PC-9 (cell line): ENCODE results near the gene OR1D5. TPM values are rescaled to one million over a fixed set of nuclear protein-coding genes. Genes with fewer than 3 reads are reported as not detected.

Source experiments
- BruUV-seq: library from RNA; stranded (reverse); fragments of 400-500 nt; replicated peaks from 2 replicates; lab custom pipeline; 2021; lab: Mats Ljungman, UMichigan
- CTCF ChIA-PET: fragments of 300-600 bp; sonication (Branson Sonifier 250); formaldehyde crosslinking; loops from one replicate; lab custom pipeline; 2022; ENCODE audit warnings: antibody characterized with exemption; lab: Charles Lee
- POLR2A ChIA-PET: fragments of 300-600 bp; sonication (Branson Sonifier 250); formaldehyde crosslinking; loops from one replicate; lab custom pipeline; 2022; ENCODE audit warnings: antibody characterized with exemption; ENCODE audit not compliant: unreplicated experiment; lab: Charles Lee
- DNase-seq, 2 experiments: peaks; one replicate each; pipeline versions ENCODE4 v3.0.0 to v3.0.0-alpha.2; 2015 to 2022; ENCODE audit warnings: mixed read lengths in 1 of 2
- H2AFZ ChIP-seq: fragments of 200-600 bp; sonication (generic); 2 replicates; pipeline ENCODE4 v1.8.1; 2017; ENCODE audit warnings: antibody characterized with exemption
- H3F3A ChIP-seq: fragments of 200-600 bp; sonication (generic); 2 replicates; pipeline ENCODE4 v1.8.1; 2017; ENCODE audit warnings: antibody characterized with exemption, mild to moderate bottlenecking, low read depth; ENCODE audit not compliant: insufficient read depth
- H3K27ac ChIP-seq: fragments of 200-600 bp; sonication (generic); 2 replicates; pipeline ENCODE4 v1.6.1; 2016; ENCODE audit warnings: mixed run types
- H3K27me3 ChIP-seq: fragments of 200-600 bp; sonication (generic); 2 replicates; pipeline ENCODE4 v1.6.1; 2016; ENCODE audit warnings: low read depth, mixed run types; ENCODE audit not compliant: insufficient read depth
- H3K36me3 ChIP-seq: fragments of 200-600 bp; sonication (generic); 2 replicates; pipeline ENCODE4 v1.6.1; 2016; ENCODE audit warnings: low read depth, mixed run types
- H3K4me1 ChIP-seq: fragments of 200-600 bp; sonication (generic); replicated peaks from 2 replicates; pipeline ENCODE4 v1.6.1; 2016; ENCODE audit warnings: mixed run types; ENCODE audit not compliant: insufficient read depth
- H3K4me2 ChIP-seq: fragments of 200-600 bp; sonication (generic); 2 replicates; pipeline ENCODE4 v1.6.1; 2017; ENCODE audit warnings: mixed run types
- H3K4me3 ChIP-seq: fragments of 200-600 bp; sonication (generic); 2 replicates; pipeline ENCODE4 v1.6.1; 2016; ENCODE audit warnings: mixed run types
- H3K79me2 ChIP-seq: fragments of 200-600 bp; sonication (generic); 2 replicates; pipeline ENCODE4 v1.6.1; 2017; ENCODE audit warnings: low read depth, mixed run types
- H3K9me2 ChIP-seq: fragments of 200-600 bp; sonication (generic); 2 replicates; pipeline ENCODE4 v1.8.1; 2017; ENCODE audit warnings: mild to moderate bottlenecking; ENCODE audit not compliant: insufficient read depth
- H3K9me3 ChIP-seq: fragments of 200-600 bp; sonication (generic); 2 replicates; pipeline ENCODE4 v1.8.1; 2016; ENCODE audit warnings: low read depth; ENCODE audit not compliant: insufficient read depth
- H4K20me1 ChIP-seq: fragments of 200-600 bp; sonication (generic); 2 replicates; pipeline ENCODE4 v1.8.1; 2017; ENCODE audit not compliant: insufficient read depth
- EZH2 ChIP-seq: fragments of 200-600 bp; sonication (generic); IDR thresholded peaks from 2 replicates; pipeline ENCODE4 v1.8.0; 2017; ENCODE audit warnings: antibody characterized with exemption, low read depth
- intact Hi-C: fragments of 100-400 bp; cut with micrococcal nuclease; formaldehyde crosslinking; loops from one replicate; pipeline ENCODE4 v1.10.0; 2022; ENCODE audit not compliant: unreplicated experiment
- total RNA-seq: library from RNA; stranded (reverse); gene quantifications from 2 replicates; pipeline ENCODE4 v1.2.3, GENCODE V29; 2021
- TF ChIP-seq, protein P1 (sequence below): fragments of 200-600 bp; sonication (generic); conservative IDR thresholded peaks from 2 replicates; pipeline ENCODE4 v1.6.1; 2017; ENCODE audit warnings: mixed run types, antibody characterized with exemption, mild to moderate bottlenecking, moderate library complexity

OR1D5 gene
- total RNA-seq, 1 experiment from 2014 or later, result not detected

DNA sequence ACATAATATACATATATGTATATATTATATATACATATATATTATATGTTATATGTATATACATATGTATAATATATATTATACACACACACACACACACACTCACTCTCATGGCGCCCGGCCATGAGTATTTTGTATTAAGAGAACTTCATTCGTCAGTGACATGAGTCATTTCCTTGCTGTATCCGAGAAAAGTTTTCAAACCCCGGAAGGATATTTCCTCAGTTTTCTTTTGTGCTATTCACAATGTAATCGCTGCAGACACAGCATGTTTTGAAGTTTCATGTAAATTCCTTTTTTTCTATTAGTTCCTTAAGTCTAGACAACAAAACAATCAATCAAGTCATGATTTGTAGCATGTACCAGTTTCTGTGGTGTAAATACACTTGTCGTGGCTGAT is 33.3 kb downstream of the OR1D5 start:
- no peak for DNase-seq
- ChIA-PET CTCF (no interaction called here), POLR2A (no interaction called here)
- Histone ChIP-seq H2AFZ (no peak overlapping the region), H3K4me1 (no peaks in the 10 kb centered on the region), H3K27me3 (no peaks in the 10 kb centered on the region), H3K9me2 (no peaks in the 10 kb centered on the region), H3K79me2 (no peaks in the 10 kb centered on the region), H3K9me3 (no peaks in the 10 kb centered on the region), H3K36me3 (no peaks in the 10 kb centered on the region), H3K4me3 (no peak overlapping the region), H3F3A (no peaks in the 10 kb centered on the region), H3K4me2 (no peak overlapping the region), H4K20me1 (no peaks in the 10 kb centered on the region), H3K27ac (no peak overlapping the region)
- TF ChIP-seq, protein P1, sequence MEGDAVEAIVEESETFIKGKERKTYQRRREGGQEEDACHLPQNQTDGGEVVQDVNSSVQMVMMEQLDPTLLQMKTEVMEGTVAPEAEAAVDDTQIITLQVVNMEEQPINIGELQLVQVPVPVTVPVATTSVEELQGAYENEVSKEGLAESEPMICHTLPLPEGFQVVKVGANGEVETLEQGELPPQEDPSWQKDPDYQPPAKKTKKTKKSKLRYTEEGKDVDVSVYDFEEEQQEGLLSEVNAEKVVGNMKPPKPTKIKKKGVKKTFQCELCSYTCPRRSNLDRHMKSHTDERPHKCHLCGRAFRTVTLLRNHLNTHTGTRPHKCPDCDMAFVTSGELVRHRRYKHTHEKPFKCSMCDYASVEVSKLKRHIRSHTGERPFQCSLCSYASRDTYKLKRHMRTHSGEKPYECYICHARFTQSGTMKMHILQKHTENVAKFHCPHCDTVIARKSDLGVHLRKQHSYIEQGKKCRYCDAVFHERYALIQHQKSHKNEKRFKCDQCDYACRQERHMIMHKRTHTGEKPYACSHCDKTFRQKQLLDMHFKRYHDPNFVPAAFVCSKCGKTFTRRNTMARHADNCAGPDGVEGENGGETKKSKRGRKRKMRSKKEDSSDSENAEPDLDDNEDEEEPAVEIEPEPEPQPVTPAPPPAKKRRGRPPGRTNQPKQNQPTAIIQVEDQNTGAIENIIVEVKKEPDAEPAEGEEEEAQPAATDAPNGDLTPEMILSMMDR, result no peak
- TF ChIP-seq EZH2, result no peak
- intact Hi-C loops, result no loop called here
- BruUV-seq, result no TSS peak

DNA sequence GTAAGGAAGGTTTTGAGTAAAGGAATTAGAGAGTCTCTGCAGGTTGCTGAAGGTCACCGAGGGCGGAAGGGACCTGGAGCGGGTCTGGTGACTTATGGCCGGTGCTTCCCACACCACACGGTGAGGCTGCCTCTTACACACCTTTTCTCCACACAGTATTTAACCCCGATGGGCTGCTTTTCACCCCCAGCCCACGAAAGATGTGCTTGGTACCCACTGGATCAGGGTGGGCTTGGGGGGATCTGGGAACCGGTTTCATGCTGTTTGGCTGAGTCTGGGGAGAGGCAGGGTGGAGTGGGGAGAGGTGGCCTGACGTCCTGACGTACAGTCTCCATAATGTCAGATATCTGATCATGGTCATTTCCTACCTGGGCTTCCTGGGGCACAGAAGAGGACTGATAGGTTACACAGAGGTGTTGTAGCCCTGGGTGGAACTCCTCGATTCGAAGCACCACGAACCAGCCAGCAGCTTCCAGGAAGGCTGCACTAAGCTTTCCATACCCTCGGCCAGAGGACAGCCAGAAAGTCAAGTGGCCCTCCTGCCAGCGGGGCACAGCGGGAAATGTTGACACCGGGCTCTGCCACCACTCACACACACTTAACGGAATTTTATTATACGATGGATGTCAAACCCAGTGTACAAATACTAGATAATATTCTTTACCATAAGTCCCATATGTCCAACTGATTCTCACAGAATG is 34.0 kb downstream of the OR1D5 start:
- H3K27me3 ChIP-seq, result no peaks in the 10 kb centered on the region
- no peaks in the 10 kb centered on the region for H3K9me3 ChIP-seq
- CTCF ChIA-PET, result no interaction called here
- no peaks in the 10 kb centered on the region for H4K20me1 ChIP-seq
- no peak overlapping the region for H2AFZ ChIP-seq
- no peaks in the 10 kb centered on the region for H3F3A ChIP-seq
- no TSS peak for BruUV-seq
- no peaks in the 10 kb centered on the region for H3K36me3 ChIP-seq
- H3K27ac ChIP-seq, result no peak overlapping the region
- H3K79me2 ChIP-seq, result no peaks in the 10 kb centered on the region
- H3K9me2 ChIP-seq, result no peaks in the 10 kb centered on the region
- intact Hi-C loops, result no loop called here
- no peak for DNase-seq
- POLR2A ChIA-PET, result no interaction called here
- H3K4me3 ChIP-seq, result no peak overlapping the region
- H3K4me1 ChIP-seq, result no peaks in the 10 kb centered on the region
- H3K4me2 ChIP-seq, result no peak overlapping the region
- TF ChIP-seq EZH2, result no peak

DNA sequence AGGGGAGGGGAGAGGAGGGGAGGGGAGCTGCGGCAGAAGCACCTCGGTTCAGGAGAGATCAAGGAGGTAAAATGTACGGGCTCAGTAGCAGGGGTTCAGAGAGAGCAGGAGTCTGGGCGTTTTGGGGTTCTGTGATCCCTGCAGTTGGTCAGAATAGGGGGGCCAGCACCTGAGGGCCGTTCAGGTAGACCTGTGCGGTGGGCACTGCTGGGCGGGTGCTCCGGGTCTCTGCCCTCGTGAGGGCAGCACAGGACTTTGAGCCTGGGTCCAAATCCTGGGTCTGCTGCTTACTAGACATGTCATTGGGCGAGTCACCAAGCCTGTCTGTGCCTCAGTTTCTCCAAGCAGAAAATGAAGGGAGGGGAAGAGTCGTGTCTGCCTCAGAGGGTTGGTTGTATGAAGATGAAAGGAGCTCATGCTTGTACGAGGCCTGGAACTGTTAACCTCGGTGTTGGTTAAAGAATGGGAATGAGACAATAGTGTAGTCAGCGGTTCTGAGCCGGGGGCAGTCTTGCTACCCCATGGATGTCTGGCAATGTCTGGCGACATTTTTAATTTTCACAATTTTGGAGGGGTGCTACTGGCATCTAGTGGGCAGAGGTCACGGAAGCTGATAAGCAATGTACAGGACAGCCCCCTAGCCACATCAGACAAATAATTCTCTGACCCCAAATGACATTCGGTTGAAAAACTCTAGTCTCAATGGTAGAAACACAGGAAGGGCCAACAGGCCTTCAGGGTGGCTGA is 35.4 kb downstream of the OR1D5 start:
- Histone ChIP-seq H4K20me1 (no peaks in the 10 kb centered on the region), H3F3A (no peaks in the 10 kb centered on the region), H3K27ac (no peak overlapping the region), H3K4me3 (no peak overlapping the region), H3K4me1 (no peaks in the 10 kb centered on the region), H3K27me3 (no peaks in the 10 kb centered on the region), H3K9me2 (no peaks in the 10 kb centered on the region), H3K36me3 (peaks cover under 1% of the 10 kb centered on the region; the same call in 1 of the 2 replicates), H3K9me3 (no peaks in the 10 kb centered on the region), H2AFZ (no peak overlapping the region), H3K79me2 (no peaks in the 10 kb centered on the region), H3K4me2 (no peak overlapping the region)
- BruUV-seq, result no TSS peak
- POLR2A ChIA-PET, result no interaction called here
- TF ChIP-seq EZH2, result no peak
- TF ChIP-seq, protein P1, result no peak
- intact Hi-C loops, result no loop called here
- no peak for DNase-seq
- CTCF ChIA-PET, result no interaction called here
